HUES64 (cell line): ENCODE data around the gene TWIST2.

Source experiments
- H3K27ac ChIP-seq: 2 replicates; pipeline ENCODE4 v1.7.0; 2013; ENCODE audit warnings: low read depth, low read length, inconsistent platforms
- H3K27me3 ChIP-seq: 2 replicates; pipeline ENCODE4 v1.6.1; 2013; ENCODE audit warnings: mild to moderate bottlenecking, low read length; ENCODE audit not compliant: insufficient read depth
- H3K36me3 ChIP-seq: 2 replicates; pipeline ENCODE4 v1.6.1; 2013; ENCODE audit warnings: mild to moderate bottlenecking, low read length; ENCODE audit not compliant: insufficient read depth
- H3K4me1 ChIP-seq: 2 replicates; pipeline ENCODE4 v1.6.1; 2013; ENCODE audit warnings: mild to moderate bottlenecking, low read length, moderate library complexity; ENCODE audit not compliant: insufficient read depth
- H3K4me3 ChIP-seq: 2 replicates; pipeline ENCODE4 v1.5.1; 2013; ENCODE audit warnings: mild to moderate bottlenecking, low read length, moderate library complexity
- H3K9ac ChIP-seq: 2 replicates; pipeline ENCODE4 v1.6.1; 2013; ENCODE audit warnings: mild to moderate bottlenecking, low read depth, low read length
- H3K9me3 ChIP-seq: 2 replicates; pipeline ENCODE4 v1.6.1; 2013; ENCODE audit warnings: low read depth, low read length; ENCODE audit not compliant: insufficient read depth
- WGBS: fragments of 150-250, 120-280 bp; methylation state at CpG from one replicate; pipeline ENCODE4 v1.1.7; 2013; ENCODE audit warnings: missing lambda C conversion rate; 5-methylcytosine and 5-hydroxymethylcytosine counted together

Gene TWIST2

GRCh38 chr2:238915596-238915995 lies 67.7 kb downstream of the TWIST2 start:
- no peaks in the 10 kb centered on the region for H3K9me3 ChIP-seq
- H3K27me3 ChIP-seq = no peaks in the 10 kb centered on the region
- no peaks in the 10 kb centered on the region for H3K36me3 ChIP-seq
- no peak overlapping the region for H3K27ac ChIP-seq
- 97% methylated on average over 5 of the region's 5 CpGs for WGBS
- H3K4me1 ChIP-seq = no peaks in the 10 kb centered on the region
- H3K9ac ChIP-seq = no peak overlapping the region
- no peak overlapping the region for H3K4me3 ChIP-seq

- WGBS = 86% methylated on average over 15 of the region's 16 CpGs
- H3K27ac ChIP-seq = no peak overlapping the region
- no peaks in the 10 kb centered on the region for H3K27me3 ChIP-seq
- H3K4me3 ChIP-seq = no peak overlapping the region
- no peaks in the 10 kb centered on the region for H3K4me1 ChIP-seq
- no peak overlapping the region for H3K9ac ChIP-seq
- no peaks in the 10 kb centered on the region for H3K9me3 ChIP-seq
- no peaks in the 10 kb centered on the region for H3K36me3 ChIP-seq
Measured at GRCh38 chr2:238916176-238916874, 68.4 kb downstream of the TWIST2 start.

- Histone ChIP-seq H3K36me3 (no peaks in the 10 kb centered on the region), H3K27me3 (no peaks in the 10 kb centered on the region), H3K4me1 (no peaks in the 10 kb centered on the region), H3K27ac (no peak overlapping the region), H3K4me3 (no peak overlapping the region), H3K9ac (no peak overlapping the region), H3K9me3 (no peaks in the 10 kb centered on the region)
- 95% methylated on average over 14 of the region's 14 CpGs for WGBS
Measured at GRCh38 chr2:238916875-238917590, 69.1 kb downstream of the TWIST2 start.

DNA sequence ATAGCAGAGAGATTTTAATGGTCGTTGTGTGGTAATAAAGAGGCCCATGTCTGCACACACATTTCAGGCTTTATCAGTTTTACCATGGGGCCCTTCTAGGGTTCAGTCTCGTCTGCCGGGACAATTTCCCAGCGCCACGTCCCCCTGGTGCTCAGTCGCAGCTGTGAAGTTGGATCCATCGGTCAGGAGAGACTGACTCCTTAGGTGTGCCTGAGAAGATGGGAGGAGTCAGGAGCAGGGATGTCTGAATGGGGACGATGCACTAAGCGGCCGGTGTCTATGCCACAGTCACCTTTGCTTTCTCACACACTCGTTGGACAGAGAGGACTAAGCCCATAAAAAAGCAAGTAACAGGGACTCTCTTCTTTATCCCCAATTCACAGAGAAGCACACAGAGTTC lies 71.4 kb downstream of the TWIST2 start:
- Histone ChIP-seq H3K9me3 (no peaks in the 10 kb centered on the region), H3K4me1 (no peaks in the 10 kb centered on the region), H3K27ac (no peak overlapping the region), H3K9ac (no peak overlapping the region), H3K4me3 (no peak overlapping the region), H3K36me3 (no peaks in the 10 kb centered on the region), H3K27me3 (no peaks in the 10 kb centered on the region)
- WGBS = 91% methylated on average over 11 of the region's 11 CpGs

DNA sequence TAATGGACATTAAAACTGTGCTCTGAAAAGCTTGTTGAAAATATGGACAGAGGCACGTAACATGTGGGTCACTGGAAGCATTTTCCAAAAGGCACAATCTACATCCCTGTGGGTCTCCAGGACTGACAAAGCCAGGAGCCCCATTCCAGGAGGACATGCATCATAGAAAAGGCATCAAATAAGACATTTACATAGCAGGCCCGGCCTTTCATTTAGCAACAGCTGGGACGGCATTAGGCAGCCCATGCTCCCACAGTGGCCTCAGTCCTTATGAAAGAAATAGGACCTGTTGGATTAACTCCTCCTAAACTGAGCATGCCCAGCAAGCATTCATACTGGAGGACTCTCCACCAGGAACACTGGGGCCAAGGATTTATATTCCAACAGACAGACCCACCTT lies 72.2 kb downstream of the TWIST2 start:
- H3K27me3 ChIP-seq = no peaks in the 10 kb centered on the region

DNA sequence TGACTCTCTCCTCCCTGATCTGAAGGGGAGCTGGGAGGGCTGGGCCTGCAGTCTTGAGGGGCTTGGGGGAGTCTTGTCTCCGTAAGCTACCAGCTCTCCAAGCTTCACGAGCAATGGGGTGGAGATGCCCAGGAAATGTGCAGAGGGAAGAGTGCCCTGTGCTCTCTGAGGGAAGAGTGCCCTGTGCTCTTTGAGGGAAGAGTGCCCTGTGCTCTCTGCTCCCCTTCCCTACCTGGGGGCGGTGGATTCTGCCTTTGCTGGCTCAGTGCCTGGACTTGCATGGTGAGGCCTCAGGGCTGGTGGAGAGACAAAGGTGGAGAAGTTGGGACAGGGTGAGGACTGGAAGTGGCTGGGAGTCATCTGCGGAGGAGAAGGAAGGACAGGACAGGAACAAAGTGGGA lies 72.7 kb downstream of the TWIST2 start:
- H3K36me3 ChIP-seq = no peaks in the 10 kb centered on the region
- no peaks in the 10 kb centered on the region for H3K27me3 ChIP-seq
- no peak overlapping the region for H3K4me3 ChIP-seq
- no peak overlapping the region for H3K27ac ChIP-seq
- no peak overlapping the region for H3K9ac ChIP-seq
- H3K4me1 ChIP-seq = no peaks in the 10 kb centered on the region
- WGBS = 93% methylated on average over 4 of the region's 4 CpGs
- no peaks in the 10 kb centered on the region for H3K9me3 ChIP-seq

More for the DNA sequence above, 72.2 kb downstream of the TWIST2 start:
- Histone ChIP-seq H3K36me3 (no peaks in the 10 kb centered on the region), H3K4me3 (no peak overlapping the region), H3K4me1 (no peaks in the 10 kb centered on the region), H3K27ac (no peak overlapping the region), H3K9ac (no peak overlapping the region), H3K9me3 (no peaks in the 10 kb centered on the region)
- 89% methylated on average over 3 of the region's 3 CpGs for WGBS

DNA sequence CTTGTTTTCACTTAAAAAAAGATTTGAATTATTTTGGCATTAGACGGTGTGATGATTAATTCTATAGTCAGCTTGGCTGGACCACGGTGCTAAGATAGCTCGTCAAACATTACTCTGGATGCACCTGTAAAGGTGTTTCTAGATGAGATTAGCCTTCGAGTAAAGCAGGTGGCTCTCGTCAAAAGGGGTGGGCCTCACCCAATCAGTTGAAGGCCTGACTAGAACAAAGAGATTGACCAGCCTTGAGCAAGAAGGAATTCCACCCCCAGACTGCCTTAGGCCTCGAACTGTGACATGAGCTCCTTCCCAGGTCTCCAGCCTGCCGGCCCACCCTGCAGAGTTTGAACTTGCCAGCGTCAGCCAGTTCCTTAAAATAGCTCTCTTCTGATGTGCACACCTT lies 73.4 kb downstream of the TWIST2 start:
- no peaks in the 10 kb centered on the region for H3K4me1 ChIP-seq
- H3K4me3 ChIP-seq = no peak overlapping the region
- no peaks in the 10 kb centered on the region for H3K36me3 ChIP-seq
- no peaks in the 10 kb centered on the region for H3K9me3 ChIP-seq
- no peak overlapping the region for H3K27ac ChIP-seq
- no peaks in the 10 kb centered on the region for H3K27me3 ChIP-seq
- WGBS = 94% methylated on average over 8 of the region's 8 CpGs
- H3K9ac ChIP-seq = no peak overlapping the region

DNA sequence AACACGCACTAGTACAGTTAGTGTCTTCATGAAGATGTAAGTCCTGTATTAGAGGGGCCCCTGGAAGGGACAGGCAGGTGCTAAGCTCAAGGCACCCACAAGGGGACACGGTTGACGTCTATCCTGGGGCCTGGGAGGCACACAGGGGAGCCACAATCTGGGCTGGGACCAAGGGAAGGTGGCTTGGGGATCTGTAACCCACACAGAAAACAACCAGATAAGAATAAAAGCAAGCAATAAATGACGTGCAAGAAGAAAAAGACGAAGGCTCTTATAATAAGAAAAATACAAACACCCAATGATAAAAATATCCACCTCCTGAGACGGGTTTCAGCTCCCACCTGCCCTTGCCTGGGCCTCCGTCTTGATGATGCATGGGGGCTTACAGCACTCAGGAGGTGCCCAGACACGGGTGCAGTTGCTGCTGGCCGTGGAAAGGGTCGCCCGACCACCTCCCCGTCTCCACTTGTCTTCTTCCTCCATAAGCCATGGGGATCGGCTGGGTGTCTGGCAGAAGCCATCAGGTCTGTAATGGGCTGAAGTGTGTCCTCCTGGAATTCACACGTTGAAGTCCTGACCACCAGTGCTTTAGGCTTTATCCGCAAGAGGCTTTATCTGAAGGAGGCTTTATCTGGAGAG lies 73.9 kb downstream of the TWIST2 start:
- H3K4me1 ChIP-seq = no peaks in the 10 kb centered on the region
- H3K9me3 ChIP-seq = no peaks in the 10 kb centered on the region
- H3K27ac ChIP-seq = no peak overlapping the region
- WGBS = 93% methylated on average over 15 of the region's 15 CpGs
- no peak overlapping the region for H3K4me3 ChIP-seq
- no peaks in the 10 kb centered on the region for H3K36me3 ChIP-seq
- H3K9ac ChIP-seq = no peak overlapping the region
- no peaks in the 10 kb centered on the region for H3K27me3 ChIP-seq

DNA sequence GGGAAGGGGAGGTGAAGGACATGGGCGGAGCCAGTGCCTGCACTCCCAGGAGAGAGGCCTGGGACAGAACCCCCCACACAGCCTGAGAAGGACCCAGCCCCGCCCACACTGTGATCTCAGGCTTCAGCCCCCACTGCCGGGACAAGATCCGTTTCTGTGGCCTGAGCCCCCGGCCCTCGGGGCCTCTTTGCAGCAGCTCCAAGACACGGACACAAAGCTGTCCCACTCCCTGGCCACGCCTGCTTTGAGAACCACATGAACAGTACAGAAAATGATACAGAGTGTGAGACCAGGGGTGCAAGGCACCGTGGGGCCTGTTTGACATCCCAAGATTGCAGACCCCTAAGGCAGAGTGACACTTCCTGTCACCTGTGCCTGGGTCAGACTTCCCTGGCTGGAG lies 74.5 kb downstream of the TWIST2 start:
- no peaks in the 10 kb centered on the region for H3K27me3 ChIP-seq
- no peaks in the 10 kb centered on the region for H3K9me3 ChIP-seq
- no peaks in the 10 kb centered on the region for H3K36me3 ChIP-seq
- no peak overlapping the region for H3K9ac ChIP-seq
- no peak overlapping the region for H3K27ac ChIP-seq
- H3K4me3 ChIP-seq = no peak overlapping the region
- no peaks in the 10 kb centered on the region for H3K4me1 ChIP-seq
- 87% methylated on average over 9 of the region's 9 CpGs for WGBS

GRCh38 chr2:238924032-238924431 lies 76.1 kb downstream of the TWIST2 start:
- H3K27ac ChIP-seq = no peak overlapping the region
- no peaks in the 10 kb centered on the region for H3K36me3 ChIP-seq
- H3K9ac ChIP-seq = no peak overlapping the region
- no peaks in the 10 kb centered on the region for H3K9me3 ChIP-seq
- no peaks in the 10 kb centered on the region for H3K4me1 ChIP-seq
- WGBS = 92% methylated on average over 14 of the region's 14 CpGs
- H3K27me3 ChIP-seq = no peaks in the 10 kb centered on the region
- H3K4me3 ChIP-seq = no peak overlapping the region

GRCh38 chr2:238924796-238925195 lies 76.9 kb downstream of the TWIST2 start:
- WGBS = 92% methylated on average over 13 of the region's 13 CpGs
- H3K27me3 ChIP-seq = no peaks in the 10 kb centered on the region
- H3K27ac ChIP-seq = no peak overlapping the region
- no peak overlapping the region for H3K9ac ChIP-seq
- no peak overlapping the region for H3K4me3 ChIP-seq
- no peaks in the 10 kb centered on the region for H3K36me3 ChIP-seq
- no peaks in the 10 kb centered on the region for H3K9me3 ChIP-seq
- no peaks in the 10 kb centered on the region for H3K4me1 ChIP-seq
